PC-3 (cell line): Measurements from ENCODE around the gene FGFRL1. TPM values are rescaled to one million over a fixed set of nuclear protein-coding genes. Genes with fewer than 3 reads are reported as not detected.

Experiments
- ATAC-seq: fragments of 200-7000 bp; cut with Tn5 transposase; 2 replicates; pipeline ENCODE4 v1.9.1; 2020; ENCODE audit warnings: mild to moderate bottlenecking, moderate library complexity
- BruUV-seq: library from RNA; stranded (reverse); fragments of 400-500 nt; replicated peaks from 2 replicates; lab custom pipeline; 2021; lab: Mats Ljungman, UMichigan
- CTCF ChIA-PET: fragments of 300-600 bp; sonication (Branson Sonifier 250); formaldehyde crosslinking; loops from one replicate; lab custom pipeline; 2022; ENCODE audit warnings: antibody characterized with exemption; lab: Charles Lee
- POLR2A ChIA-PET: fragments of 300-600 bp; sonication (Branson Sonifier 250); formaldehyde crosslinking; loops from one replicate; lab custom pipeline; 2022; ENCODE audit warnings: antibody characterized with exemption; ENCODE audit not compliant: unreplicated experiment; lab: Charles Lee
- DNase-seq: peaks from one replicate; pipeline ENCODE4 v3.0.0-alpha.2; 2015
- H2AFZ ChIP-seq: fragments of 300-600 bp; sonication (generic); 2 replicates; pipeline ENCODE4 v1.6.0; 2016; ENCODE audit warnings: antibody characterized with exemption, low read length
- H3F3A ChIP-seq: fragments of 300-600 bp; sonication (generic); one replicate; pipeline ENCODE4 v1.6.0; 2017; ENCODE audit warnings: antibody characterized with exemption, low read length, control low read depth, mild to moderate bottlenecking; ENCODE audit not compliant: unreplicated experiment
- H3K27ac ChIP-seq: fragments of 300-600 bp; sonication (generic); 2 replicates; pipeline ENCODE4 v1.5.1; 2016; ENCODE audit warnings: mild to moderate bottlenecking, low read length
- H3K27me3 ChIP-seq: fragments of 300-600 bp; sonication (generic); 2 replicates; pipeline ENCODE4 v1.6.1; 2016; ENCODE audit warnings: low read length, mixed read lengths
- H3K36me3 ChIP-seq: fragments of 300-600 bp; sonication (generic); 2 replicates; pipeline ENCODE4 v1.6.1; 2016; ENCODE audit warnings: low read depth, mixed run types, low read length, mixed read lengths
- H3K4me1 ChIP-seq: fragments of 300-600 bp; sonication (generic); 2 replicates; pipeline ENCODE4 v1.5.1; 2016; ENCODE audit warnings: low read length; ENCODE audit not compliant: insufficient read depth
- H3K4me2 ChIP-seq: fragments of 300-600 bp; sonication (generic); 2 replicates; pipeline ENCODE4 v1.6.0; 2016; ENCODE audit warnings: low read length
- H3K4me3 ChIP-seq: fragments of 300-600 bp; sonication (generic); 2 replicates; pipeline ENCODE4 v1.5.1; 2016; ENCODE audit warnings: mild to moderate bottlenecking, low read length, mixed read lengths
- H3K79me2 ChIP-seq: fragments of 300-600 bp; sonication (generic); 2 replicates; pipeline ENCODE4 v1.6.1; 2017; ENCODE audit warnings: low read length, mixed read lengths
- H3K9ac ChIP-seq: fragments of 300-600 bp; sonication (generic); 2 replicates; pipeline ENCODE4 v1.6.0; 2016; ENCODE audit warnings: mild to moderate bottlenecking, low read length
- H3K9me2 ChIP-seq: fragments of 300-600 bp; sonication (generic); replicated peaks from 2 replicates; pipeline ENCODE4 v1.6.1; 2016; ENCODE audit warnings: mixed run types, low read length, mixed read lengths
- H3K9me3 ChIP-seq: fragments of 300-600 bp; sonication (generic); 2 replicates; pipeline ENCODE4 v1.6.1; 2016; ENCODE audit warnings: low read length, mixed read lengths
- H4K20me1 ChIP-seq: fragments of 300-600 bp; sonication (generic); 2 replicates; pipeline ENCODE4 v1.6.1; 2016; ENCODE audit warnings: low read length, mixed read lengths
- CTCF ChIP-seq: fragments of 300-600 bp; sonication (generic); conservative IDR thresholded peaks from 2 replicates; pipeline ENCODE4 v1.5.1; 2017; ENCODE audit warnings: antibody characterized with exemption, low read depth, mild to moderate bottlenecking, low read length
- EZH2 ChIP-seq: fragments of 300-600 bp; sonication (generic); IDR thresholded peaks from one replicate; pipeline ENCODE4 v1.6.1; 2017; ENCODE audit warnings: antibody characterized with exemption, mild to moderate bottlenecking, low read length; ENCODE audit not compliant: unreplicated experiment
- EZH2phosphoT487 ChIP-seq: fragments of 300-600 bp; sonication (generic); IDR thresholded peaks from 2 replicates; pipeline ENCODE4 v1.6.1; 2018; ENCODE audit warnings: mild to moderate bottlenecking, antibody characterized with exemption, low read length, borderline replicate concordance
- intact Hi-C: fragments of 100-400 bp; cut with micrococcal nuclease; formaldehyde crosslinking; loops from 2 replicates; pipeline ENCODE4 v1.9.0; 2023
- total RNA-seq: library from RNA; depleted of rRNA; stranded (reverse); fragments of >200 nt; gene quantifications from 2 replicates; pipeline ENCODE4 v1.2.3, GENCODE V29; 2014

Gene FGFRL1
- total RNA-seq, 1 experiment from 2014 or later: 31.2 TPM

- DNase-seq (no peak), ATAC-seq (no peak)
- H3K9me3 ChIP-seq: no peaks in the 10 kb centered on the region
- no peaks in the 10 kb centered on the region for H3K36me3 ChIP-seq
- H3K4me2 ChIP-seq: no peak overlapping the region
- H3K4me3 ChIP-seq: no peak overlapping the region
- no TSS peak for BruUV-seq
- no peak overlapping the region for H3K27ac ChIP-seq
- no peak overlapping the region for H2AFZ ChIP-seq
- CTCF ChIA-PET: no interaction called here
- H4K20me1 ChIP-seq: no peaks in the 10 kb centered on the region
- H3K4me1 ChIP-seq: no peaks in the 10 kb centered on the region
- POLR2A ChIA-PET: no interaction called here
- H3K9ac ChIP-seq: no peak overlapping the region
- peaks cover 10% of the 10 kb centered on the region; the same call in 1 of the 2 replicates for H3K27me3 ChIP-seq
- intact Hi-C loops: no loop called here
- H3F3A ChIP-seq: no peaks in the 10 kb centered on the region
- no peaks in the 10 kb centered on the region for H3K79me2 ChIP-seq
- TF ChIP-seq CTCF (no peak), EZH2phosphoT487 (no peak), EZH2 (no peak)
- H3K9me2 ChIP-seq: no peaks in the 10 kb centered on the region
Measured at GRCh38 chr4:1004557-1005485, 6.6 kb upstream of the FGFRL1 start.

GRCh38 chr4:1006856-1007255, 4.6 kb upstream of the FGFRL1 start:
- BruUV-seq: no TSS peak
- ChIA-PET CTCF (no interaction called here), POLR2A (no interaction called here)
- Histone ChIP-seq H3K9me2 (no peaks in the 10 kb centered on the region), H3K4me2 (no peak overlapping the region), H3K79me2 (no peaks in the 10 kb centered on the region), H3K4me3 (no peak overlapping the region), H3K27ac (no peak overlapping the region), H3K9me3 (no peaks in the 10 kb centered on the region), H3K27me3 (peaks cover 10% of the 10 kb centered on the region; the same call in 1 of the 2 replicates), H3F3A (no peaks in the 10 kb centered on the region), H4K20me1 (no peaks in the 10 kb centered on the region), H2AFZ (no peak overlapping the region), H3K4me1 (peaks cover 6% of the 10 kb centered on the region), H3K9ac (no peak overlapping the region), H3K36me3 (no peaks in the 10 kb centered on the region)
- DNase-seq (no peak), ATAC-seq (no peak)
- intact Hi-C loops: no loop called here
- TF ChIP-seq EZH2 (no peak), CTCF (no peak), EZH2phosphoT487 (no peak)
